HG02870 (cell line): ENCODE data around the gene XIST.
"Not testable (repeated sequence)": the region's sequence is repeated elsewhere in the genome, so short reads cannot be mapped to it uniquely, and the experiment has no call there.

Experiments
- ATAC-seq: cut with Tn5 transposase; IDR thresholded peaks from one replicate; pipeline ENCODE4 v1.9.1; 2021; ENCODE audit warnings: mild to moderate bottlenecking, moderate library complexity; ENCODE audit not compliant: unreplicated experiment

The XIST gene

GRCh38 chrX:73817393-73818199 lies 34.9 kb downstream of the XIST start:
- no peak for ATAC-seq

DNA sequence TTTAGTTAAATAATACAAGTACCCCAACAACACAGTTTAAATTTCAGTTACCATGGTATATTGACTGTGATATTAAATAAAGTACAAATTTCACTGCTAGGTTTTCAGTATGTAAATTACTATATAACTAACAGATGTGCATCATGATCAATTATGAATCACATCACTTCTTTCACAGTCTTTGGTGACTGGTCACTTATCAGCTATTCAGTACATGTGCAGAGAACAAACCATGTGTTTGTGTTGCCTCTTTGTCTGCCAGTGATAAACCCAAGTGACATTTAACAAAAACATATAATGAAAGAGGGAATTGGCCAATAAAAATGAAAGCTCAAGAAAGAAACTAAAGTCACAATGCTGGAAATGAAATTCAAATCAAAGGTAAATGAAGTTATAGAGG lies 40.3 kb downstream of the XIST start:
- no peak for ATAC-seq

DNA sequence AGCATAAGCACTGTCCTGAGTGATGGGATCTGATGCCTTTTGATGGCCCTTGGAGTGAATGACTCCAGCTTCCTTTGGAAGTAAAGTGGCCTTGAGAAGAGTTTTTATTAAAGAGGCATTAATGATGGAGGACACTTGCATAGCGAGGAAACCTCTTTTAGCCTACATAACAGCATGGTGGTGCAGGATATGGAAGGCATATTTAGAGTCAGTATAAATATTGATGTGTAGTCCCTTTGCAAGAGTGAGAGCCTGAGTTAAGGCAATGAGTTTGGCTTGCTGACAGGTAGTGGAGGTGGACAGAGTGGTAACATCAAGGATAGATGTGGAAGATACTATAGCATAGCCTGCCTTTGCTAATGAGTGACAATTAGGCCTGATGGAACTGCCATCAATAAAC lies 48.4 kb downstream of the XIST start:
- ATAC-seq = not testable (repeated sequence)

DNA sequence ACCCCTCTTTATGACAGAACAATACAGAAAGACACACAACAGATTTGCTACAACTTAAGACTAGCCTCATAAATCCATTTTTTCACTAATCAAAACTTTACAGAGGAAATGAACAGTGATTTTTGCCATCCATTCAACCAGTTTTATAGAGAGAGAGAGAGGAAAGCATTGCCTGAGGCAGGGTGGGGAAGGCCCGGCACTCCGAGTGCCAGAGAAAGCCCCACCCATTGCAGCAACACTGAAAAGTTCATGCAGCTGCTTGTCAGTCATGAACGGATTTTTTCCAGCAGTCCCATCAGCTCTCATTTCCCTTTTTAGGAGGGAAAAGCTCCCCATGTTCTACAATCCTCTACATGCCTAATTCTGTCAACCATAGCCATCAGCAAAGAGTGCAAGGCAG lies 52.6 kb downstream of the XIST start:
- no peak for ATAC-seq

DNA sequence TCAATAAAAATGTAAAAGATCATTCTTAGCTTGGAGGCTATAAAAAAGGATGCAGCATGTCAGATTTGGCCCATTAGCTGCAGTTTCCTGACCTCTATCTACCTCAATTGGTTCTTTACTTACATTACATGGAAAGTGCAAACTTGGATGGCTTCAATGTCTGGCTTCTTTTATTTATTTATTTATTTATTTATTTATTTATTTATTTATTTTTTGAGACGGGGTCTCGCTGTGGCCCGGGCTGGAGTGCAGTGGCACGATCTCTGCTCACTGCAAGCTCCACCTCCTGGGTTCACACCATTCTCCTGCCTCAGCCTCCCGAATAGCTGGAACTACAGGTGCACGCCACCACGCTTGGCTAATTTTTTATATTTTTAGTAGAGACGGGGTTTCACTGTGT lies 60.0 kb downstream of the XIST start:
- ATAC-seq = not testable (repeated sequence)

DNA sequence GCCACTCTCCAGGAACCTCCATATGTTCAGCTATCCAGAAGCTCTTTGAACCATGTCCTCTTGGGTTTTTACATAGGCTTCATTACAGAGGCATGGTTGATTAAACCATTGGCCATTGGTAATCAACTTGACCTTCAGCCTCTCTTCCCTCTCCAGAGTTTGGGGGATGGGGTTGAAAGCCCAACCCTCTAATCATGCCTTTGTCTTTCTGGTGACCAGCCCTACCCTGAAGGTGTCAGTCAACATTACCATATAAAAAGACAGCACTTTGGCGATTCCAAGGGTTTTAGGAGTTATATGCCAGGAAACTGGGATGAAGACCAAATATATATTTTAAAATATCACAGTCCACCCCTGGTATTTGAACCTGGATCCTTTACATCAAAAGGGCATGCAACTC lies 67.0 kb downstream of the XIST start:
- no peak for ATAC-seq
